GM12801 (cell line): Measurements from ENCODE around the gene RHBDD1.

Source experiments
- CTCF ChIP-seq: IDR thresholded peaks from one replicate; pipeline ENCODE4 v1.5.1; 2011; ENCODE audit warnings: control low read depth; ENCODE audit not compliant: insufficient read length; ENCODE audit errors: extremely low read depth

Gene RHBDD1

GRCh38 chr2:226978300-226978699 lies 142.4 kb downstream of the RHBDD1 start:
- no peak for TF ChIP-seq CTCF

- no peak for TF ChIP-seq CTCF
Observed at GRCh38 chr2:226979004-226979403, 143.2 kb downstream of the RHBDD1 start.

GRCh38 chr2:226981791-226982326 lies 146.0 kb downstream of the RHBDD1 start:
- TF ChIP-seq CTCF = no peak

GRCh38 chr2:226983895-226984749 lies 148.3 kb downstream of the RHBDD1 start:
- TF ChIP-seq CTCF = no peak

GRCh38 chr2:226984750-226985582 lies 149.1 kb downstream of the RHBDD1 start:
- no peak for TF ChIP-seq CTCF

GRCh38 chr2:226985583-226985946 lies 149.7 kb downstream of the RHBDD1 start:
- TF ChIP-seq CTCF = no peak

GRCh38 chr2:226991663-226992062 lies 155.8 kb downstream of the RHBDD1 start:
- no peak for TF ChIP-seq CTCF
